H9 (cell line): ENCODE measurements around the gene DXO. TPM values are rescaled to one million over a fixed set of nuclear protein-coding genes. Genes with fewer than 3 reads are reported as not detected.

Source experiments
- DNase-seq: peaks from one replicate; pipeline ENCODE4 v3.0.0-alpha.2; 2017
- H2AFZ ChIP-seq: one replicate; pipeline ENCODE4 v1.6.1; 2013; ENCODE audit warnings: mild to moderate bottlenecking, low read length, control low read depth, moderate library complexity
- H2AK5ac ChIP-seq: 2 replicates; pipeline ENCODE4 v1.6.1; 2013; ENCODE audit warnings: low read length, control low read depth, mixed read lengths; ENCODE audit not compliant: insufficient read length
- H2BK120ac ChIP-seq: one replicate; pipeline ENCODE4 v1.6.1; 2013; ENCODE audit warnings: low read depth, mild to moderate bottlenecking, low read length, control low read depth, inconsistent platforms; ENCODE audit not compliant: poor library complexity, severe bottlenecking
- H2BK12ac ChIP-seq: 2 replicates; pipeline ENCODE4 v1.6.1; 2013; ENCODE audit warnings: low read length, control low read depth, mixed read lengths, low read depth; ENCODE audit not compliant: insufficient read length
- H2BK15ac ChIP-seq: 2 replicates; pipeline ENCODE4 v1.6.1; 2013; ENCODE audit warnings: low read depth, low read length, control low read depth
- H2BK20ac ChIP-seq: one replicate; pipeline ENCODE4 v1.6.1; 2013; ENCODE audit warnings: low read depth, mild to moderate bottlenecking, low read length, control low read depth, inconsistent platforms; ENCODE audit not compliant: poor library complexity, severe bottlenecking
- H2BK5ac ChIP-seq: 2 replicates; pipeline ENCODE4 v1.6.1; 2013; ENCODE audit warnings: low read length, control low read depth, mixed read lengths; ENCODE audit not compliant: insufficient read length
- H3K14ac ChIP-seq: 2 replicates; pipeline ENCODE4 v1.6.1; 2013; ENCODE audit warnings: low read length, control low read depth; ENCODE audit not compliant: insufficient read depth
- H3K18ac ChIP-seq: 2 replicates; pipeline ENCODE4 v1.6.1; 2013; ENCODE audit warnings: low read depth, mild to moderate bottlenecking, mixed read lengths, low read length, control low read depth; ENCODE audit not compliant: insufficient read length
- H3K23ac ChIP-seq: 2 replicates; pipeline ENCODE4 v1.6.1; 2013; ENCODE audit warnings: low read length, control low read depth, mixed read lengths, low read depth; ENCODE audit not compliant: insufficient read length
- H3K23me2 ChIP-seq: 2 replicates; pipeline ENCODE4 v1.6.1; 2013; ENCODE audit warnings: low read depth, mild to moderate bottlenecking, mixed read lengths, low read length, control low read depth; ENCODE audit not compliant: insufficient read length, poor library complexity, severe bottlenecking
- H3K27ac ChIP-seq: 2 replicates; pipeline ENCODE4 v1.5.1; 2013; ENCODE audit warnings: low read length, control low read depth, mixed read lengths, low read depth; ENCODE audit not compliant: insufficient read length
- H3K27me3 ChIP-seq: 2 replicates; pipeline ENCODE4 v1.6.1; 2013; ENCODE audit warnings: low read length, control low read depth, inconsistent platforms; ENCODE audit not compliant: insufficient read depth
- H3K4ac ChIP-seq: 2 replicates; pipeline ENCODE4 v1.6.1; 2013; ENCODE audit warnings: low read depth, mild to moderate bottlenecking, control low read depth, inconsistent platforms, low read length, moderate library complexity
- H3K4me1 ChIP-seq: 2 replicates; pipeline ENCODE4 v1.6.1; 2013; ENCODE audit warnings: low read length, control low read depth, inconsistent platforms; ENCODE audit not compliant: insufficient read depth
- H3K4me2 ChIP-seq: 2 replicates; pipeline ENCODE4 v1.6.1; 2013; ENCODE audit warnings: low read length, control low read depth, mixed read lengths; ENCODE audit not compliant: insufficient read length, insufficient read depth
- H3K56ac ChIP-seq: 2 replicates; pipeline ENCODE4 v1.6.1; 2013; ENCODE audit warnings: low read depth, mild to moderate bottlenecking, mixed read lengths, low read length, control low read depth; ENCODE audit not compliant: insufficient read length
- H3K79me1 ChIP-seq: 2 replicates; pipeline ENCODE4 v1.6.1; 2013; ENCODE audit warnings: low read depth, mild to moderate bottlenecking, moderate library complexity, low read length, control low read depth, inconsistent platforms; ENCODE audit not compliant: insufficient read depth, poor library complexity, severe bottlenecking
- H3K79me2 ChIP-seq: 2 replicates; pipeline ENCODE4 v1.6.1; 2013; ENCODE audit warnings: low read length, control low read depth, inconsistent platforms; ENCODE audit not compliant: insufficient read depth
- H3K9ac ChIP-seq: 2 replicates; pipeline ENCODE4 v1.6.1; 2013; ENCODE audit warnings: low read length, control low read depth, mixed read lengths; ENCODE audit not compliant: insufficient read length; ENCODE audit errors: extremely low read depth
- H3K9me3 ChIP-seq: one replicate; pipeline ENCODE4 v1.6.1; 2013; ENCODE audit warnings: low read depth, low read length, inconsistent platforms; ENCODE audit not compliant: control insufficient read depth
- H3T11ph ChIP-seq: one replicate; pipeline ENCODE4 v1.6.1; 2013; ENCODE audit warnings: mild to moderate bottlenecking, low read length, control low read depth, inconsistent platforms
- H4K20me1 ChIP-seq: one replicate; pipeline ENCODE4 v1.6.1; 2013; ENCODE audit not compliant: control insufficient read depth, insufficient read length, insufficient read depth
- H4K5ac ChIP-seq: 2 replicates; pipeline ENCODE4 v1.6.1; 2013; ENCODE audit warnings: low read depth, mild to moderate bottlenecking, mixed read lengths, low read length, control low read depth; ENCODE audit not compliant: insufficient read length
- H4K8ac ChIP-seq: replicated peaks from 2 replicates; pipeline ENCODE4 v1.6.1; 2013; ENCODE audit warnings: low read length, control low read depth, mixed read lengths, low read depth; ENCODE audit not compliant: insufficient read length
- H4K91ac ChIP-seq: 2 replicates; pipeline ENCODE4 v1.6.1; 2013; ENCODE audit warnings: low read depth, mild to moderate bottlenecking, moderate library complexity, mixed read lengths, low read length, control low read depth; ENCODE audit not compliant: insufficient read length
- H3K27ac Mint-ChIP-seq, 3 experiments: 2 replicates in 2 of 3; 3 replicates in 1 of 3; pipeline ENCODE4 v1.8.0; 2020 to 2021; ENCODE audit warnings: mixed read lengths in 3 of 3, mild to moderate bottlenecking in 1 of 3, moderate library complexity in 1 of 3
- H3K27me3 Mint-ChIP-seq: 2 replicates; pipeline ENCODE4 v1.8.0; 2021; ENCODE audit warnings: low read depth, mild to moderate bottlenecking, moderate library complexity, mixed read lengths
- H3K36me3 Mint-ChIP-seq, 3 experiments: 2 replicates in 2 of 3; 3 replicates in 1 of 3; pipeline ENCODE4 v1.8.0; 2020 to 2021; ENCODE audit warnings: low read depth in 3 of 3, mixed read lengths in 3 of 3; ENCODE audit not compliant: insufficient read depth in 1 of 3
- H3K4me1 Mint-ChIP-seq, 2 experiments: 2 replicates each; pipeline ENCODE4 v1.8.0; 2020; ENCODE audit warnings: mixed read lengths in 2 of 2
- H3K4me3 Mint-ChIP-seq, 2 experiments: 2 replicates in 1 of 2; 3 replicates in 1 of 2; pipeline ENCODE4 v1.8.0; 2020 to 2021; ENCODE audit warnings: mild to moderate bottlenecking in 2 of 2, mixed read lengths in 2 of 2, moderate library complexity in 1 of 2
- H3K9me3 Mint-ChIP-seq, 2 experiments: 2 replicates in 1 of 2; 3 replicates in 1 of 2; pipeline ENCODE4 v1.8.0; 2020; ENCODE audit warnings: mild to moderate bottlenecking in 2 of 2, mixed read lengths in 2 of 2, moderate library complexity in 1 of 2
- CTCF ChIP-seq: fragments of 200-600 bp; sonication (generic); conservative IDR thresholded peaks from 3 replicates; pipeline ENCODE4 v1.8.0; 2021; ENCODE audit warnings: antibody characterized with exemption, mild to moderate bottlenecking
- WGBS: extraction: QIAGEN DNeasy Blood & Tissue Kit; methylation state at CpG from one replicate; pipeline ENCODE4 v1.1.7; 2013; ENCODE audit warnings: missing lambda C conversion rate, low lambda C conversion rate, mixed read lengths; ENCODE audit not compliant: insufficient read length; ENCODE audit errors: extremely low coverage; 5-methylcytosine and 5-hydroxymethylcytosine counted together
- total RNA-seq: library from RNA; stranded (reverse); gene quantifications from 2 replicates; pipeline ENCODE4 v1.2.1, GENCODE V29; 2021

Gene DXO
- total RNA-seq, 1 experiment from 2014 or later = 21.6 TPM

GRCh38 chr6:31928672-31928939 lies 43.3 kb downstream of the DXO start:
- no peak for TF ChIP-seq CTCF
- Histone ChIP-seq H4K20me1 (no peaks in the 10 kb centered on the region), H2BK120ac (no peak overlapping the region), H3K4me2 (no peak overlapping the region), H3K9ac (no peak overlapping the region), H3K27ac (no peak overlapping the region), H3T11ph (no peak overlapping the region), H4K5ac (no peak overlapping the region), H3K14ac (no peak overlapping the region; the same call in 1 of the 2 replicates), H3K9me3 (no peaks in the 10 kb centered on the region), H3K4me1 (no peaks in the 10 kb centered on the region), H3K18ac (no peak overlapping the region), H3K4ac (no peak overlapping the region), H2BK20ac (no peak overlapping the region), H4K8ac (no peak overlapping the region), H2BK12ac (no peak overlapping the region), H3K27me3 (no peaks in the 10 kb centered on the region), H3K23ac (no peak overlapping the region), H2AK5ac (no peak overlapping the region), H3K79me1 (no peaks in the 10 kb centered on the region), H3K79me2 (no peaks in the 10 kb centered on the region), H3K23me2 (no peaks in the 10 kb centered on the region), H2AFZ (no peak overlapping the region), H2BK5ac (no peak overlapping the region), H4K91ac (no peak overlapping the region), H2BK15ac (no peak overlapping the region), H3K56ac (no peak overlapping the region)
- H3K4me3 Mint-ChIP-seq = no peak overlapping the region
- peaks cover 0 to 6% (median 2%) of the 10 kb centered on the region in 3 experiments; a peak in 1 of 7 replicates for H3K36me3 Mint-ChIP-seq
- no peak overlapping the region for H3K27ac Mint-ChIP-seq
- H3K4me1 Mint-ChIP-seq = no peaks in the 10 kb centered on the region; a peak in 1 of 4 replicates
- H3K27me3 Mint-ChIP-seq = peaks cover 17% of the 10 kb centered on the region
- H3K9me3 Mint-ChIP-seq = peaks cover 9 to 13% of the 10 kb centered on the region in 2 experiments
- no peak for DNase-seq
- no CpG with 5 or more reads among the region's 9 CpGs for WGBS
